ENCODE results near the gene LPP. TPM values are rescaled to one million over a fixed set of nuclear protein-coding genes. Genes with fewer than 3 reads are reported as not detected.

Gene LPP
- total RNA-seq, 1 experiment from 2014 or later: 120 TPM

GRCh38 chr3:188431040-188431439, 277.1 kb downstream of the LPP start:
- Mint-ChIP-seq H3K4me1 (ENCODE audit: low read depth, unreplicated experiment) (peaks cover 37% of the 10 kb centered on the region), H3K9me3 (ENCODE audit: unreplicated experiment) (peaks cover 3% of the 10 kb centered on the region), H3K36me3 (ENCODE audit: insufficient read depth, unreplicated experiment) (peaks cover 21% of the 10 kb centered on the region), H3K4me3 (ENCODE audit: unreplicated experiment) (no peak overlapping the region), H3K27me3 (ENCODE audit: insufficient read depth, unreplicated experiment) (no peaks in the 10 kb centered on the region), H3K27ac (ENCODE audit: unreplicated experiment) (peak overlapping the region; percentile 81)
- ChIA-PET CTCF (interaction anchor here (1.5 kb wide), 1 partner anchor 692 kb away, joined by 3 read pairs; no protein-coding TSS in a partner anchor), POLR2A (no interaction called here)
- Histone ChIP-seq H3K4me3 (ENCODE audit: low read depth, low read length) (no peak overlapping the region), H3K36me3 (ENCODE audit: control insufficient read depth, insufficient read depth, low read length) (no peaks in the 10 kb centered on the region; the same call in 1 of the 2 replicates), H3K4me1 (peaks cover 34% of the 10 kb centered on the region), H3K9me3 (no peaks in the 10 kb centered on the region), H3K27me3 (replicated peaks; ENCODE audit: control insufficient read depth, insufficient read depth, low read length) (no peaks in the 10 kb centered on the region)
- TF ChIP-seq CTCF (IDR thresholded peaks at IDR 0.05; ENCODE audit: insufficient read depth in 1 of 2, low read depth in 1 of 2, low read length in 1 of 2, severe bottlenecking in 1 of 2, unreplicated experiment in 1 of 2): no peak
- intact Hi-C loops (cut with micrococcal nuclease; ENCODE audit: unreplicated experiment): loop anchor here (1.0 kb wide), 1 partner anchor 46 kb away; no protein-coding TSS in a partner anchor
- no peak for DNase-seq
- BruUV-seq (replicated peaks): no TSS peak

GRCh38 chr3:188431553-188431952, 277.6 kb downstream of the LPP start:
- BruUV-seq (replicated peaks): TSS peak; percentile 5
- no peak for TF ChIP-seq CTCF (IDR thresholded peaks at IDR 0.05; ENCODE audit: insufficient read depth in 1 of 2, low read depth in 1 of 2, low read length in 1 of 2, severe bottlenecking in 1 of 2, unreplicated experiment in 1 of 2)
- ChIA-PET CTCF (interaction anchor here (1.5 kb wide), 1 partner anchor 693 kb away, joined by 3 read pairs; no protein-coding TSS in a partner anchor), POLR2A (no interaction called here)
- Histone ChIP-seq H3K9me3 (no peaks in the 10 kb centered on the region), H3K4me3 (ENCODE audit: low read depth, low read length) (no peak overlapping the region), H3K27me3 (replicated peaks; ENCODE audit: control insufficient read depth, insufficient read depth, low read length) (no peaks in the 10 kb centered on the region), H3K4me1 (peaks cover 34% of the 10 kb centered on the region), H3K36me3 (ENCODE audit: control insufficient read depth, insufficient read depth, low read length) (no peaks in the 10 kb centered on the region; the same call in 1 of the 2 replicates)
- Mint-ChIP-seq H3K4me1 (ENCODE audit: low read depth, unreplicated experiment) (peaks cover 33% of the 10 kb centered on the region), H3K36me3 (ENCODE audit: insufficient read depth, unreplicated experiment) (peaks cover 21% of the 10 kb centered on the region), H3K4me3 (ENCODE audit: unreplicated experiment) (no peak overlapping the region), H3K9me3 (ENCODE audit: unreplicated experiment) (no peaks in the 10 kb centered on the region), H3K27ac (ENCODE audit: unreplicated experiment) (peak overlapping the region; percentile 81), H3K27me3 (ENCODE audit: insufficient read depth, unreplicated experiment) (no peaks in the 10 kb centered on the region)
- intact Hi-C loops (cut with micrococcal nuclease; ENCODE audit: unreplicated experiment): loop anchor here (1.0 kb wide), 1 partner anchor 46 kb away; no protein-coding TSS in a partner anchor
- peak in 1 of 2 experiments; percentile 22 for DNase-seq

GRCh38 chr3:188432802-188433520, 279.0 kb downstream of the LPP start:
- Mint-ChIP-seq H3K9me3 (ENCODE audit: unreplicated experiment) (no peaks in the 10 kb centered on the region), H3K27me3 (ENCODE audit: insufficient read depth, unreplicated experiment) (no peaks in the 10 kb centered on the region), H3K4me3 (ENCODE audit: unreplicated experiment) (no peak overlapping the region), H3K36me3 (ENCODE audit: insufficient read depth, unreplicated experiment) (peaks cover 11% of the 10 kb centered on the region), H3K4me1 (ENCODE audit: low read depth, unreplicated experiment) (peaks cover 29% of the 10 kb centered on the region), H3K27ac (ENCODE audit: unreplicated experiment) (peak overlapping the region; percentile 48)
- POLR2A ChIA-PET: interaction anchor here (0.6 kb wide), 2 partner anchors 43 to 296 kb away, joined by 3 to 4 read pairs; no protein-coding TSS in a partner anchor
- peak; percentile 10 to 54 for DNase-seq
- no peak for TF ChIP-seq CTCF (IDR thresholded peaks at IDR 0.05; ENCODE audit: insufficient read depth in 1 of 2, low read depth in 1 of 2, low read length in 1 of 2, severe bottlenecking in 1 of 2, unreplicated experiment in 1 of 2)
- intact Hi-C loops (cut with micrococcal nuclease; ENCODE audit: unreplicated experiment): no loop called here
- Histone ChIP-seq H3K4me3 (ENCODE audit: low read depth, low read length) (no peak overlapping the region), H3K4me1 (peaks cover 34% of the 10 kb centered on the region), H3K9me3 (no peaks in the 10 kb centered on the region), H3K36me3 (ENCODE audit: control insufficient read depth, insufficient read depth, low read length) (no peaks in the 10 kb centered on the region; the same call in 1 of the 2 replicates), H3K27me3 (replicated peaks; ENCODE audit: control insufficient read depth, insufficient read depth, low read length) (no peaks in the 10 kb centered on the region)
- CTCF ChIA-PET: no interaction called here
- no TSS peak for BruUV-seq (replicated peaks)

Data from Caco-2 (cell line).